Measurements from ENCODE around the gene CNN2.

Gene CNN2

DNA sequence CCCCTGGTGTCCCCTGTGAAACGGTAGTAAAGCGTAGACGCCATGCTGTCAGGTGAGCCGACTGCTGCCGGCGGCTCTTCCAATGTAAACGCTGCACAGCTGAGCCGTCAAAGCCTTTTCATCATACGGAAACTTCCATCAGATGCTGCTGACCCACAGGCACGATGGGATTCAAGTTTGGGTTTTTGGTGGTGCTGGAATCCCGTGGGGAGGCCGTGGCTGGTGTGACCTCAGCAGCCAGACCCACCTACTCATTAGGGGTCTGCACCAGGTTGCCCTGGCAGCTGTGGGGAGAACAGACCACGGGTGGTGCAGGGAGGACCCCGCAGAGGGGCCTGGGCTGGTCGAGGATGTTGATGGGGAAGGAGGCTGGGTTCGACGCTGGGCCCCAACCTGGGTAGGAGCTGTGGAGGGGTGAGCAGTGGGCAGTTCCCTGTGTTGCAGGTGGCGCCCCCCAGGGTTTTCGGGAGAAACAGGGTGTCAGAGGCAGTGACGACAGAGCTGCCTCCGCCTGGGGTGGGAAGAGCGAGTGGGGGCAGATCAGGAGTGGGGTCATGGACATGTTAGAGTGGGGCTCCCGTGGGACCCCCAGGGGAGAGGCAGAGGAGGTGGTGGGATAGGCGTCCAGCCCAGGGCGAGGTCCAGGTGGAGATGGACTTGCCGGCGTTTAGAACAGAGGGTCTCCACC lies 19.6 kb upstream of the CNN2 start:
- in situ Hi-C loops (cut with HindIII; ENCODE audit: low sequenced_read_pairs), result no loop called here

DNA sequence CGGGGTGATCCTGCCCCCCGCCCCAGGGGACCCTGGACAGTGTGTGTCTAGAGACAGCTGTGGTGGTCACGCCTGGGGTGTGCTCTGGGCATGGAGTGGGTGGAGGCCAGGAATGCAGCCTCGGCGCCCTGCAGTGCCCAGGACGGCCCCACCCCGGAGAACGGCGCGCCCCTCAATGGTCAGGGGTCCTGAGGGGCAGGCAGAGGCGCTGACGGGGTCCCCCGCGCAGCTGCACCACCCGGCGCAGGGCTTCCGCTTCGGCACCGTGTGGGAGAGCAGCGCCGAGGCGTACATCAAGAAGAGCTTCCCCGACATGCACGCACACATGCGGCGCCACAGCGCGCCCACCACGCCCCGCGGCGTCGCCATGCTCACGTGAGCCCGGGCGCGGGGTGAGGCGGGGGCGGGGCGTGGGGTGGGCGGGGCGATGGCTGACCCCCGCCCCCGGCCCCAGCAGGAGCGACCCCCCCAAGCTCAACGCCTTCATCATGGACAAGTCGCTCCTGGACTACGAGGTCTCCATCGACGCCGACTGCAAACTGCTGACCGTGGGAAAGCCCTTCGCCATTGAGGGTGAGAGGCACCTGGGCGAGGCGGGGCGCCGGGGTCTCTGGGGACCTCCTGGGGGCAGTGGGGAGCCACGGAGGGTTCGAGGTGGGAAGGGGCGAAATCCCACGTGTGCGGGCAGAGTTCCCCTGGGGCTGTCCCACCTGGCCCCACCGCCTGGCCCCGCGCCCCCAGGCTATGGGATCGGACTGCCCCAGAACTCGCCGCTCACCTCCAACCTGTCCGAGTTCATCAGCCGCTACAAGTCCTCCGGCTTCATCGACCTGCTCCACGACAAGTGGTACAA lies 18.8 kb upstream of the CNN2 start:
- in situ Hi-C loops (cut with HindIII; ENCODE audit: low sequenced_read_pairs), result no loop called here
- DNase-seq (ENCODE audit: low read depth, low spot score), result no peak
- TF ChIP-seq, protein P1, sequence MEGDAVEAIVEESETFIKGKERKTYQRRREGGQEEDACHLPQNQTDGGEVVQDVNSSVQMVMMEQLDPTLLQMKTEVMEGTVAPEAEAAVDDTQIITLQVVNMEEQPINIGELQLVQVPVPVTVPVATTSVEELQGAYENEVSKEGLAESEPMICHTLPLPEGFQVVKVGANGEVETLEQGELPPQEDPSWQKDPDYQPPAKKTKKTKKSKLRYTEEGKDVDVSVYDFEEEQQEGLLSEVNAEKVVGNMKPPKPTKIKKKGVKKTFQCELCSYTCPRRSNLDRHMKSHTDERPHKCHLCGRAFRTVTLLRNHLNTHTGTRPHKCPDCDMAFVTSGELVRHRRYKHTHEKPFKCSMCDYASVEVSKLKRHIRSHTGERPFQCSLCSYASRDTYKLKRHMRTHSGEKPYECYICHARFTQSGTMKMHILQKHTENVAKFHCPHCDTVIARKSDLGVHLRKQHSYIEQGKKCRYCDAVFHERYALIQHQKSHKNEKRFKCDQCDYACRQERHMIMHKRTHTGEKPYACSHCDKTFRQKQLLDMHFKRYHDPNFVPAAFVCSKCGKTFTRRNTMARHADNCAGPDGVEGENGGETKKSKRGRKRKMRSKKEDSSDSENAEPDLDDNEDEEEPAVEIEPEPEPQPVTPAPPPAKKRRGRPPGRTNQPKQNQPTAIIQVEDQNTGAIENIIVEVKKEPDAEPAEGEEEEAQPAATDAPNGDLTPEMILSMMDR (IDR thresholded peaks at IDR 0.05; ENCODE audit: low read depth, low read length), result no peak
- H3K4me3 ChIP-seq (ENCODE audit: low read depth, low read length), result no peak overlapping the region

More for the DNA sequence above, 19.6 kb upstream of the CNN2 start:
- TF ChIP-seq, protein P1 (IDR thresholded peaks at IDR 0.05; ENCODE audit: low read depth, low read length), result no peak
- no peak for DNase-seq (ENCODE audit: low read depth, low spot score)
- no peak overlapping the region for H3K4me3 ChIP-seq (ENCODE audit: low read depth, low read length)

DNA sequence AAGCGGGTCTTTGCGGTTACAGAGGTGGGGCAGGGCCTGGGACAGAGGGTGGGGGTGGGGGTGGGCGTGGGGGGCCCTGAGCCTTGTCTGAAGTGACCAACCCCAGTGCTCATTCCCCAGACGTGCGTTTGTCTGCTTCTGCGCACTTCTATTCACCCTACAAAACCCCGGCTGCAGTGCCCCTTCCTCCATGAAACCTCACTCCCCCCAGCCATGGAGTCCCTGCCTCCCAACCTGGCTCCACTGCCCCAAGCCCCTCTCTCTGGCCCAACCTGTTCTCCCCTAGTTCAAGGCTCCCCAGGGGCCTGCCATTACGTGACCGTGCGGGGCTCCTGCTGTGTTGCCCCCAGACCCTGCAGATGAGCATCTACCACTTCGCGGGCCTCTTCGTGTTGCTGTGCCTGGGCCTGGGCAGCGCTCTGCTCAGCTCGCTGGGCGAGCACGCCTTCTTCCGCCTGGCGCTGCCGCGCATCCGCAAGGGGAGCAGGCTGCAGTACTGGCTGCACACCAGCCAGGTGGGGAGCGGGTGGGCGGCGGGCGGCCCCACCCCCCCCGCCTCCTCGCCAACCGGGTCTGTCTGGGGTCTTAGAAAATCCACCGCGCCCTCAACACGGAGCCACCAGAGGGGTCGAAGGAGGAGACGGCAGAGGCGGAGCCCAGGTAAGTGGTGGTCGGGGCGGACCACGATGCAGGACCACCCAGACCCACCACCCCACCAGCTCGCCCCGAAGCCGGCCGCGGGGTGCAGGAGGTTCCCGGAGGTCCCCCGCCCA lies 18.0 kb upstream of the CNN2 start:
- DNase-seq (ENCODE audit: low read depth, low spot score), result no peak
- in situ Hi-C loops (cut with HindIII; ENCODE audit: low sequenced_read_pairs), result no loop called here
- TF ChIP-seq, protein P1 (IDR thresholded peaks at IDR 0.05; ENCODE audit: low read depth, low read length), result no peak
- H3K4me3 ChIP-seq (ENCODE audit: low read depth, low read length), result no peak overlapping the region

DNA sequence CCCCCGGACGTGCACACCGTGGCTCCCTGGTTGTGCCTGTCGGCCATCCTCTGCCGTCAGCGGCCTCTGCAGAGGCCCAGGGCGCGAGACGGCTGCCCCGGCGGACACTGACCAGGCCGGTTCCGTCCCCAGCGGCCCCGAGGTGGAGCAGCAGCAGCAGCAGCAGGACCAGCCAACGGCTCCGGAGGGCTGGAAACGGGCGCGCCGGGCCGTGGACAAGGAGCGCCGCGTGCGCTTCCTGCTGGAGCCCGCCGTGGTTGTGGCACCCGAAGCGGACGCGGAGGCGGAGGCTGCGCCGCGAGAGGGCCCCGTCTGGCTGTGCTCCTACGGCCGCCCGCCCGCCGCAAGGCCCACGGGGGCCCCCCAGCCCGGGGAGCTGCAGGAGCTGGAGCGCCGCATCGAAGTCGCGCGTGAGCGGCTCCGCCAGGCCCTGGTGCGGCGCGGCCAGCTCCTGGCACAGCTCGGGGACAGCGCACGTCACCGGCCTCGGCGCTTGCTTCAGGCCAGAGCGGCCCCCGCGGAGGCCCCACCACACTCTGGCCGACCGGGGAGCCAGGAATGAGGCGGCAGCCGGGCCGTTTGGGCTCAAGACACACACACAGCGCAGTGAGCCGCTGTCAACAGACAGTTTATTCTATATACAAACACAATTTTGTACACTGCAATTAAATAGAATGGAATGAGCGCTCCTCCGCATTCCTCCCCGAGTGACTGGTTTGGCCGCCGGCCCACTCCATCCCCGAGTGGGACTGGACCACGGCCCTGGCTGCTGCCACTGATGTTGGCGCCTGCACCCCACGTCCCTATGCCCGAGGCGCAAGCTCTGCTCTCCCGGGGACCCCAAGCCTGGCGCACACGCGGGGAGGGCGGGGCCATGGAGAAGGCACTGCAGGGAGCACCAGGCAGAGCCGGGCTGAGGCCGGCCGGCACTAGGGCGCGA lies 17.1 kb upstream of the CNN2 start:
- in situ Hi-C loops (cut with HindIII; ENCODE audit: low sequenced_read_pairs), result no loop called here
- H3K4me3 ChIP-seq (ENCODE audit: low read depth, low read length), result no peak overlapping the region
- no peak for DNase-seq (ENCODE audit: low read depth, low spot score)
- TF ChIP-seq, protein P1 (IDR thresholded peaks at IDR 0.05; ENCODE audit: low read depth, low read length), result no peak

DNA sequence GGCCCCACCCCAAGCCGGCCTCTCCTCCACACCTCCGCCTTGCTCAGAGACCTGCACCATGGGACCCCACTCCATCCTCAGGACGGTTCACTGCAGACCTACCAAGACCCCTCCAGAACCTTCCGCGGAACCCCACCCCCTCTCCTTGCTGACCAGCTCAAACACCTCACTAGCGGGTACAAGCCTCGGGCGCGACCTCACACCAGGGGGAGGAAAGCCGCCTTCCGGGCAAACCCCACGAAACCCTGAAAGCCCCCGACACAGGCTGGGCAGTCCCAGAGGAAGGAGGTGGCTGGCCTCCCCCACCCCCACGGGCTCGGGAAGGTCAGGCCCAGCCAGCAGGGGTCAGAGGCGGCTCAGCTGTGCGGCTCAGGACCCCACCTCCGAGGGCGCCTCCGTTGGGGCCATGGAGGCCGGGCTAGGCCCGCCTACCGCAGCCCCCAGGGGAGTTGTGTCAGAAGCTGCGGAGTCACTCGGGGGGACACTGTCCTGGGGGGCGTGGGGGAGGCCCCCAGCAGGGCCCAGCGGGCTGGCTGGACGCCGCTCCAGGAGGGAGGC lies 16.3 kb upstream of the CNN2 start:
- TF ChIP-seq, protein P1 (IDR thresholded peaks at IDR 0.05; ENCODE audit: low read depth, low read length), result no peak
- no peak for DNase-seq (ENCODE audit: low read depth, low spot score)
- in situ Hi-C loops (cut with HindIII; ENCODE audit: low sequenced_read_pairs), result no loop called here
- no peak overlapping the region for H3K4me3 ChIP-seq (ENCODE audit: low read depth, low read length)
